ENCODE results near the gene ADRA2A.

ADRA2A gene

DNA sequence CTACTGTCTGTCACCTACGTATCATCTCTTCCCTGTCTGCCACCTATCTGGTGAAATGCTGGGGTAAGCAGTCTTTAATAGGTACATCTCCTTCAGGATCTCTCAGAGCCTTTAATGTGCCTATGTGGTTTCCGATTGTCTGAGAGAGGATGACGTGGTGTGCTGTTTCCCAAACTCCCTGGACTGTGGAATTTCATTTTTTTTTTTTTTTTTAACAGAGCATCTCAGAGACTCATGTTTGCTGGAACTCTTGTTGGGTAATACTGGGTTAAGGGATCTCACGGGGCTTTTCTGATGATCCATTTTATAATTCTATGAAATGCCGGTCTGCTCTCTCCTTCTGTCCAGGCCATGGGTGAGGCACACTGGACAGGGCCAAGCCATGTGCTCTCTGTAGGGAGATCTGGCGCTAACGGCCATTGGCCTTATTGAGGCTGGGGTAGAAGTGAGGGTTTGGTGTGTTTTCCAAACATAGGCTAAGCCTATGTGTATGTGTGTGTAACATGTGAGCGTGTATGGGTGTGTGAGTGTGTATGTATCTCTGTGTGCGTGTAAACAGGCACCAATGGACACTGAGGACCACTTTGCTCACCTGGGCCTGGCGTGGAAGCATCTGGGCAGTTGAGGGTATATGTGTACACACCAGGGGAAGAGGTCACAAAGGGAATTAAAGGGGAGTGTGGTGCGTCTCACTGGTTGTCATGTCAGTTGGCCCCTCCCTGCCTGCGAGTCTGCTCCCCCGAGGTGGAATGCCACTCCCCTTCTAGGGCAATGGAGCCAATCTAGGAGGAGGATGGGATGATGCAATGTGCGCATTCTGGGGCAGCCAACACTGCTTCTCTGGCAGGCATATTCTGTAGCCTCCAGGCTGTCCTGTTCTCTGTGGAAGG lies 7.8 kb downstream of the ADRA2A start:
- no peak for DNase-seq

DNA sequence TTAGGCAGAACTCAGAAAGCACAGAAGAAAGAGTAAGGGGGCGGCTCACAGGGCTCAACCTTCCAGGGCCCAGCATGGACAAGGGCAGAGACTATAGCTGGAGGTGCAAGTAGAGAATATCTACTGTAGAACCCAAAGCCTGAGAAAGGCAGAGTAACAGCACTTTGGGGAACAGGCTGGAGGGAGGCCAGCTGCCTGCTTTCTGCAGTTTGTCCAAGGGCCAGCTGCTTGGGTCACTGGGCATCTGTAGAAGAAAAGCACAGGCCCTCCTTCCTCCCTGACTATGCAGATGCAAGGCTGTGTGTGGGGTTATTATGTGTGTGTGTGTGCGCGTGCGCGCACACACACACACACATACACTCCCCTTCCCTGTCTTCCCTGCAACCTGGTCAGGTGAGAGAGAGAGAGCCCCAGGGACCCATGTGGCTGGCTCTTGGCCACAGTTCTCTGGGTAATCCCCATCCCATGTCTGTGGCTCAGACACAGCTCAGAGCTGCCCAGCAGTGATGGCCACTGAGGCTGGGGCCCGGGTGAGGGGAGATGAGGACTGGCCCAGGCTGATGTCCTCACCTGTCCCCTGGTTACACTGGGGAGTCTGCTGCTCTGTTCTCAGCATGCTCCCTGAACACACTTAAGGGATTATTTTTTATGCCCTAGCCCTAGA lies 9.0 kb downstream of the ADRA2A start:
- DNase-seq, result no peak

DNA sequence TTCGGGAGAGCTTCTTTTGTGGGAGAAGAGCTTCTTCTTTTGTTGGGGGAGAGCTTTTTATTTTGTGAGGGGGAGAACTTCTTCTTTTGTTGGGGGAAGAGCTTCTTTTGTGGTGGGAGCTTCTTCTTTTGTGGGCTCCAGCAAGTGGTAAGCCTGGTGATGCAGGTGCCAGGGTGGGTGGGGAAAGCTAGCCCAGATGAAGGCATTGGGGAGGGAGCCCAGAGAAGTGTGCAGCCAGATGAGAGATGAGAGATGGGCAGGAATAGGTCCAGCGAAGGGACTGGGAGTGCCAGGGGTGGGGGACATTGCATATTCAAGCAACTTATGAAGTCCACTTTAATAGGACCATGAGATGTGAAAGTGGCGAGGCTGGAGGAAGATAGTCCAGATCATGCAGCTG lies 9.7 kb downstream of the ADRA2A start:
- DNase-seq, result no peak

DNA sequence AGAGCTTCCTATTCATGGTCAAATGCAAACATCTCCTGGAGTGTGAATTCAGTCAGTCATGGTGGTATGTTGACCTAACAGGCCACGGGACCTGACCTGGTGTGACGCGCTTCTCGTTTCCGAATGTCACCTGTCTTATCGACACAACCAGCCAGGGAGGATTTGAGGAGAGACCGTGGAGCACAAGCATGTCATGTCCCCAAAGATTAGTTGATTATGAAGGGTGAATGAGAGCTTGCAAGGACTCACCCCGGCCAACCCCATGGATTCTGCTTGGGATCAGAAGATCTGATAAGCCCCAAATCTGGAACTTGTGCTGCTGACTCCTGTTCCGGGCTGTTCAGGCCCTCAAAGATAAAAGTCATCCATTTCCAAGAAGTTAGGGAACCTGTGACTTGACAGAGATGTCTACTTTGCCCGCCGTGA lies 10.5 kb downstream of the ADRA2A start:
- DNase-seq, result no peak

DNA sequence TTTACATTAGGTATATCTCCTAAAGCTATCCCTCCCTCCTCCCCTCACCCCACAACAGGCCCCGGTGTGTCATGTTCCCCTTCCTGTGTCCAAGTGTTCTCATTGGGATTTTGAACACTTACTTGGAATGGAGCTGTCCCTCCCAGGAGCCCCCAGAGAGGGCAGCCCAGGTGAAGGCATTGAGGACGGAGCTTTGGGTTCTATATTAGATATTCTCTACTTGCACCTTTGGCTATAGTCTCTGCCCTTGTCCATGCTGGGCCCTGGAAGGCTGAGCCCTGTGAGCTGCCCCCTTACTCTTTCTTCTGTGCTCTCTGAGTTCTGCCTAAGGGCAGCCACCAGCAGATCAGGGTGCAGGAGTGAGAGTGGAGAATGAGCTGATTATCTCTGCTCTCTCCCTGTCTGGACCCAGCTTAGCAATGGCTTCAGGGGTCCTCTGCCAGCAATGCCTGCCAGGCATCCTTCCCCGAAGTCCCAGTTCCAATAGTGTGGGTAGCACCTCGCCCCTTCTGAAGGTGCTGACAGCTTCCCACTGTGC lies 11.2 kb downstream of the ADRA2A start:
- no peak for DNase-seq

DNA sequence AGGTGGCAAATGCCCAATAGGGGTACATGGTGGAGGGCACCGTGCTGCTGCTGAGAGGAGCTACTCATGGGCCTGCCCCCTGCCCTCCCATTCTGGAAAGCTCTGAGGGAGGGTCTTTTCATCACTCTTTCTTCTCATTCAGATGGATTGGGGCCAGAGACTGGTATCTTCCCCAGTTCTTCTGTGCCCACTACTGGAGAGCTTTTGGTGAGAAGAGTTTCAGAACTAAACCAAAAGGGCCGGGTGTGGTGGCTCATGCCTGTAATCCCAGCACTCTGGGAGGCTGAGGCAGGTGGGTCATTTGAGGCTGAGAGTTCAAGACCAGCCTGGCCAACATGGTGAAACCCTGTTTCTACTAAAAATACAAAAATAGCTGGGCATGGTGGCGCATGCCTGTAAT lies 12.5 kb downstream of the ADRA2A start:
- DNase-seq, result no peak

DNA sequence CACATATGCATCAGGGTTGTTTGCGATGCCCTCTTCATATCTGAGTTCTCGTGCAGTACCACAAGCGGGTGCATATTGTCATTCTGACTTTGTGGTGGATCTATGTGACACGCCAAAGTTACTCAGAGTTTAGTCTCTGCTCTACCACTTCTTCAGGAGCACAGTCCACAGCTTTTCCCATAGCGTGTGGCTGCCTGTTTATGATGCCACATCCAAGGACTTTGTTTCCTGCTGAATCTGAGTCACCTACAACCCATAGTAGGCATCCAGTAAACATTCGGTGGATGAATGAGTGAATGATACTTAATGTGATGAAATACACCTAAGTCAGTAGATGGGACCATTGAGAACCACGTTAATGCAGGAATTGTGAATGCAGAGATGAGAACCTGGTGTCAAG lies 15.0 kb downstream of the ADRA2A start:
- no peak for DNase-seq

DNA sequence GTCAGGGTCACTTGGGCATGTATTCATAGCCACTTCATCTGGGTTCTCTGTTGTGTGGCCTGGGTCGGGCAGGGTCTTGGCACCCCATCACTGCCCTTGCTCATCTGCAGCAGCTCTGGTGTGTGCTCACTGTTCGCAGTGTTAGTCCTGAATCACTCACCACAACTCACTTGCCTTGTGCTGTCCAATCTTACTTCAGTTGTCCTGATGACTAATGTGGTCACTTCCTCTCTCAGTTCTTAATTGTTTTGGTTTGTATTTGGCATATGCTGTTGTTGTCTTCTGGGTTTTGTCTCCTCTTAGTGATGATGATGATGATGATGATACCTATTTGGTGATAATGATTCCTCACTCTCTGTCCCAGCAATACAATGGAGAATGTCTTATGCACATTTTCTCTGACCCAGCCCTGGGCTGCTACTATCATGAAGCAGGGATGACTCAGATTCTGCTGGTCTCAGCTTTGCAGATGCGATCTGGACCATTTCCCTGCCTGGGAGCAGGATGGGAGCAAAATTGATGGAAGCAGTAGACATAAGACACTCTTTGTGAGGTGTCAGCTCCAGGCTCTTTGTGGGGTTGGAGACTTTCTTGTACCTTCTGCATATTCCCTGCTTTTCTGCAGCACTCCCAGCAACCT lies 17.0 kb downstream of the ADRA2A start:
- no peak for DNase-seq

DNA sequence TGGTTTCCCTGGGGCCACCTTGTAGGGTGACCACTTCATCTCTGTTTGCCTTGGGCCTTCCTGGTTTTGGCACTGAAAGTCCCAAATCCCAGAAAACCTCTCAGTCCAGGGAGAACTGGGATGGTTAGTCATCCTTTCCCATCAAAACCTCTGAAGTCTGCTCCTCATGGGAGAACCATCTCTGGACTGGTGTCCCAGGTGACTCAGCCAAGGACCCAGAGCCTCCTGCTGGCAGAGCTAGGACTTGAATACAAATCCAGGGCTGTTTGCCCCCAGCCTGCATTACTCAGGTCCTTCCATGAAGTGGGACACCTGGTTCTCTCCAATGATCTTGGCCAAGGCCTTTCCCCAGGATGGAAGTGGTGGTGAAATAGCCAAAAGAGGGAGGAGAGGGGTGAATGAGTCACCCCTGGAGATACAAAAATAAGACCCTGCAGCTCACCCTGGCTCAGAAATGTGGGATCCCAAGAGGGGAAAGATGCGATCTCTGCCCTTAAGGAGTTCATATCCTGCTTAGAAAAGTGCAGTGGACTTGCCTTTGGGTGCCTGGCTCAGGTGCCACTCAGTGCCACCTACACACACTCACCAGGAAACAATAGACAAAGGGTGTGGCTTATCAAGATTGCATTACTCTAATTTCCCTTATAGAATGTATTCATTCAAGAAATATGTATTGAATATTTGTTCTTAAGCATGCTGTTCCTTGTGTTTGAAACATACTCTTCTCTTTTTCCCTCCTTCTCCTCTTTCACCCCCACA lies 22.0 kb downstream of the ADRA2A start:
- DNase-seq, result no peak

DNA sequence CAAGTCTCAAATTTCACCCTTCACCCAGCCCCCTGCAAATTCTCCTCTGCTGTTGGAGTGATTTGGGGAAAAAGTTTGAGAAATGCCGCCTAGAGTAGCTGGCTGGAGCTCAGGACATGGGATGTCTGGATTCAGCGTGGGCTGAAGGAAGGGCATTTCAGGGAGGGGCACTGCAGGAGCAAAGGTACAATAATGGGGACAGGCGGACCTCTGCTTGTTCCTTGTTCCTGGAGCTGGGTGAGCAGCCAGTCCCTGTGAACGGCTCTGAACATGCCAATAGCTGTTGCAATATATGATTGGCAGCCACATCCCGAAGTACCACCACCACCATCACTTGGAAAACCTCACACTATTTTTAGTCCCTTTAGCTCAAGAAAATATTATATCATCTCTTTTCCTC lies 23.4 kb downstream of the ADRA2A start:
- no peak for DNase-seq

DNA sequence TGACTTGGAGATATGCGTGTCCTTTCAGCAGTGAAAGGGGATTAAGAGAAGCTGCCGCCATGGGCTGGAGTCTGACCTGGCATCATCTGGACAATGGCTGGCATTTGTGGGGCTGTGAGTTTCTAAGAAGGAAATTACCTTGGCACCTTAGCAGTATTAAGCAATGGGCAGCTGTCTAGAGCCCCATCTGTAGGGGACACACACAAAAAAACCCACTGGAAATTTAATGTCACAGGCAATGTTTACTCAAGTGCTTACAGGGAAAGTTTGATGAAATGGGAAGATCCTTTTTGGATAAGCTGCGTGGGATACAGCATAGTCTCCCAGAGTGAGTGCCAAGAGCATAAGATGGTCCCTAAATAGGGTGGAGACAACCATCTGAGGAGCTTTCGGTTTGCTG lies 25.0 kb downstream of the ADRA2A start:
- no peak for DNase-seq

DNA sequence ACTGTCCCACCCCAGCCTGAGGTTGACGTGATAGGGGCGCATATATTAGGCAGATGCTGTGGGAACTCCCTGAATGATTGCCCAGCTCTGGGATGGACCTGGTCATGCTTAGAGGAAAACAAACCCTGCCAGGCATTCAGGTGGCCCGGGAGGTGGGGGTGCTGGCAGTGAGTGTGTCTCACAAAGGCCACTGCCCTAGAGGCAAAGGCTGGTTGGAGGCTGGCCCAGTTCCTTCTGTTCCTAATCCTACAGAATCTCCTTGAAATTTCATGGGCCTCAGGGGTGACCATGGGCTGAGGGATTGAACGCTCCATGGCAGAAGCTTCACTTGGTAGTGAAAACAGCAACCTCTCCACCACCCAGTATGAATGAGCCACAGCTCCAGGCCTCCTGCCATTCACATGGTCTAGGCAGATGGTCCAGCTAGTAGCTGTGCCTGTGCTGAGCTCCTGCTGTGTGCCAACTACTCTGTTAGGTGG lies 25.6 kb downstream of the ADRA2A start:
- DNase-seq, result no peak

DNA sequence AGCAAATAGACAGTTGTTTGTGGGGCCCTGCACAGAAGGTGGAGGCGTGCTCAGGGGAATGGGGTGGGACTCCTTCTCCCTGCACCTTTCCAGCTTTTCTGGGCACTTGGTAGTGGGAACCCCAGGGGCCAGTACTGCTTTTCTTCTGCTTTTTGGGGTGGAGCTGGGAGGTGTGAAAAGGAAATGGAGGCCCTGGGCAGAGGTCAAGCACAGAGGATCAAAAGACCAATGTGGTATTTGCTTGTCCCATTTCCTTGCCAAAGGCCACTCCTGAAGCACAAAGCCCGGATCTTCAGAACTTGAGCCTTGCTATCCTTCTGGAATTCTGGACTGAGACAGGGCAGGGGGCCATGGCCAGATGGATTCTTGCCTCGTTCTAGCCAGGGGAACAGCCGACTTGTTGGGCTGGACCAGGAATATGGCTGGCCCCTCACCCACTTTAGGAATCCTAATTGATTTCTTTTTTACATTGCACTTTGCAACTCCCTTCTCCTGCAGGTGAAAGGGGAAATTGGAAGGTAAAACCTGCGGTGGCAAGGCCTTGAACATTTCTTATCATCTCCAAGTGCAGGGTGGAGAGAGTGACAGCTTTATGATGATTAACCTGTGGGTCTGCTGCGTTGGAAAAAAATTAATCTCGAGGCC lies 26.5 kb downstream of the ADRA2A start:
- no peak for DNase-seq

DNA sequence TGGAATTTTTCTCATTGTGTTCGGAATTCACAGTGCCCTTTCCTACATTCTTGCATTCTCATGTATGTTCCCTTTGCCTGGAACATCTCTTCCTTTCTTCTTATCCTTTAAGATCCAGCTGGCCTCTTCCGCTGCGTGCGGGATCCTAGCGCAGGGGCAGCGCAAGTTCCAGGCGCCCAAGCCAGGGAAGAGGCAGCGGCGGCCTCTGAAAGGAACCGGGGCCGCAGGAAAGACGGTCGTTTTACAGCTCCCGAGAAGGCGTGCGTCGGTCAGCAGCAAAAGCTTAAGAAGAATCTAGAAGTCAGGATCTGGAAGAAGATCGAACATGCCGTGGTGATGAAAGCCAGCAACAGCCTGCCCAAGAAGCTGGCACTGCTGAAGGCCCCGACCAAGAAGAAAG lies 28.0 kb downstream of the ADRA2A start:
- DNase-seq, result no peak

DNA sequence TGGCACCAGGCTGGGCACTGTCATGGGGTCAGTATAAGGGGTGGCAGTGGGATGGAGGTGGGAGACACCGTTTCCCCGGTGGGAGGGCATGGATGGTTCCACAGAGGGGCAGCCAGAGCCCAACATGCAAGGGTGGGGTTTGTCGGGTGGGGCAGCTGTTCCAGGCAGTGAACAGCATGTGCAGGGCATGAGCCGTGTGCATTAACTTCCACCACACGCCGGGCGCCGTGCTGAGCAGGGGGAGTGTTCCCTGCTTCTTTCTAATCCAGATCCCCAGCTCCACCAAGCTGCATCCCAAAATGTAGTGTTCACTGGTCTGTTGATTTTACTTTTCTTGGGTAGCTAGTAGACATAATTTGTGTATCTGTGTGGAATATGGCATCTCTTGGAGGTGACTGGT lies 29.3 kb downstream of the ADRA2A start:
- no peak for DNase-seq

DNA sequence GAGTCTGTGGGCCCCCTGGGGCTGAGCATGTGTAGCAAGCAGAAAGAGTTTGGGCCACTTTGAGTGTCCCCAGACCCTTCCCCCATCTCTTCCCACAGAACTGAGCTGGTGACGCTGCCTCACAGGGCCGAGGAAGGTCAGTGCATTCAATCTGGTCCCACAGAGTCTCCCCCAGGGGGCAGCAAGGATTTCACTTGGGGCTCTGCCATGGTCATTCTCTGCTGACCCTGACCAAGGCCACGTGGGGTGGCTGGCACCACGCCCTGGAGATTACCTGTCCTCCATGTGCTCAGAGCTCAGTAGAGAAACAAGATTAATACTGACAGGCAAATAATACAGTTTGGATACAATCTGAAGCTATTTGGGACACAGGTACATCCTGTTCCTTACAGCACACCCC lies 30.2 kb downstream of the ADRA2A start:
- DNase-seq, result no peak

DNA sequence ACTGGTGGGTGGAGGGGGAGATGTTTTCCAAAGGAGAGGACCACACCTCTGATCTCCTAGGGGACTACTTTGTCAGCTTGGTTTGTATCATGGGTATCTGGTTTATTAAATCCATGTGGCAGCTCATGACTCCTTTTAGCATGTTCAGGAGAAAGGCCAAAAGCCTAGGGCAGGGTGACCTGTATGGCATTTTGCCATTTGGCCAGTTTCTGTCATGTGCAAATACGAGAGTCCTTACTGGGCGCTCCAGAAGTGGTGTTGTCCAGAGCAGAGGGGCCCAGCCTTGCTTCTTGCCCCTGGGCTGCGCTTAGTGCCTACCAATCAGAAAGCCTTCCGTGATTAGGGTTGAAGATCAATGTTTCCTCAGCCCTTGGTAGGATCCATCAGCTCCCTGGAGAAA lies 31.0 kb downstream of the ADRA2A start:
- DNase-seq, result no peak

DNA sequence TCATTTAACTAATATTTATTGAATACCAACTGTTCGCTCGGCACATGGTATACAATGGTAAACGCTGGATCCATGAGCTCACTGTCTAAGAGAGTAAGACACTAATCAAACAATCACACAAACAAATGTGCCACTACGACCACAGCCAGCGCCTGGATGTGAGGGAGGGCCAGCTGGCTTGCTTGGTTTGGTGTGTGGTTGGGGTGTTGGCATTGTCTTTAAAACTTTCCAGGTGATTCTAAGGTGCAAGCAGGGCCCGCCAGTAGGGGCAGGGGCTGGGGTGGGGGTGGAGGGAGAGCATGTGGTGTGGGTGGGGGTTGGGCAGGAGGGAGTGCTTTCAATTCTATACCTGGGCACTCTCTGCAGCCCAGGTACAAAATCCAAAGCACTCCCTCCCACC lies 31.6 kb downstream of the ADRA2A start:
- no peak for DNase-seq

DNA sequence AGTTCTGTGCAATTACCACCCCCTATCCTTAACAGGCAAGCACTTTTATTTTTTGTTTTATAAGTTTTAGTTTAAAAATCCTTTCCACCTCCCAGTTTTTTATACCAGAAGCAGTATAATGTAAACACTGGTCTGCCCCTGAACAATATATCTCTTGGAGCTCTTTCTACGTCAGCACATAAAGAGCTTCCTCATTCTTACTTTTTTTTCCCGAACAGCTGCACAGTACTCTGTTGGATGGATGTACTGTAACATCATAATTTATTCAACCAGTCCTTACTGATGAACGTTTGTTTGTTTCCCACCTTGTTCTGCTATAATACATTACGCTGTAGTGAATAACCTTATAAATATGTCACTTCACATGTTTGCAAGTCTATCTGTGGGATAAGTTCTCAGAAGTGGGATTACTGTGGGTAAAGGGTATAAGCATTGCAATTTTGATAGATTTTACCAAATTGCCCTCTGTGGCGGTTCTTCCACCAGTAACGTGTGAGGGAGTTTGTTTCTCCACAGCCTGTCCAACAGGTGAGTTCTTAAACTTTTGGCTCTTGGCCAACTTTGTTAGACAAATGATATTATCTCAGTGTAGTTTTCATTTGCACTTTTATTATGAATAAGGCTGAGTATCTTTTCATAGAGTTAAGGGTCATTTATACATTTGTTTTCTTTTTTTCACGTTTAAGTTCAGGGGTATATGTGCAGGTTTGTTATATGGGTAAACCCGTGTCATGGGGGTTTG lies 32.8 kb downstream of the ADRA2A start:
- no peak for DNase-seq

DNA sequence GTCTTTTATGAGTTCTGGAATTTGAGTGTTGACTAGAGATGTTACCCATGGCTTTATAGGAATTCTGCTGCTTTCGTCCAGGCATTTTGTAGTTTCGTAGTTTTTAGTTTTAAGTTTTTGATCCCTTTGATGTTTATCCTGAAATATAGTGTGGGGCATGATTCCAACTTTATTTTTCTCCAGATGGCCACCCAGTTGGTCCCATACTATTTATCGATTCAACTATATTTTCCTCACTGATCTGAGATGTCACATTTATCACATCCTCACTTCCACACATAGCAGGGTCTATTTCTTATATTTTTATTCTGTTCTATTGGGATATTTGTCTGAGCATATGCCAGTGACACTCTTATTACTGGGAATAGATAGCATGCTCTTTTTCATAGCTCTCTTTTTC lies 33.9 kb downstream of the ADRA2A start:
- DNase-seq, result no peak

DNA sequence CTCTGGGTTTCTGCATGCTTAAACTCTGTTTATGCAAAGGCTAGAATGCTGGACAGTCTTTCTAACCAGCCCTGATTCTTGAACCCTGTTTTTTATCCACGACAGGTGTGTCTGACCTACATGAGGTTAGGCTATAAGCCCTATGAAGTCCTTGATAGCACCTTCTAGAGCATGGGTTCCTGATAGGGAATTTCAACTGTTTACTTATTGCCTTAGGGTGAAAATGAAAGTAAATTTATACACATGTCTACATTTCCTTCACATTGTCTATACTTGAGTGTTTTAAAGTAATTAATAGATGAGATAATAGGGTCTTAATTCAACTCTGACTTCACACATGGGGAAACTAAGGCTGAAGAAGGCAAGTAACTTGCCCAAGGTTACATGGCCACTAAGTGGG lies 35.5 kb downstream of the ADRA2A start:
- DNase-seq, result no peak
